Measurements from ENCODE around the gene S100PBP. TPM values are rescaled to one million over a fixed set of nuclear protein-coding genes. Genes with fewer than 3 reads are reported as not detected.

Gene S100PBP
- total RNA-seq, 4 donors from 2014 or later, result 14.9 to 24.1 (median 18.6) TPM

GRCh38 chr1:32817815-32818786 is 648 bp downstream of the S100PBP start:
- DNase-seq (ENCODE audit: extremely low spot score), result peak; percentile 93
- H3K27me3 ChIP-seq, result no peaks in the 10 kb centered on the region
- intact Hi-C loops (cut with DNase I), result no loop called here
- peak overlapping the region; percentile 93 to 100 (median 98) for H3K27ac ChIP-seq (replicated peaks in 1 of 4)
- peak; percentile 43 for TF ChIP-seq POLR2A (IDR thresholded peaks at IDR 0.05; ENCODE audit: low read depth)
- peak; percentile 41 for TF ChIP-seq EP300 (IDR thresholded peaks at IDR 0.05)
- TF ChIP-seq POLR2AphosphoS5 (IDR thresholded peaks at IDR 0.05), result peak; percentile 17 to 55
- no peak for TF ChIP-seq CTCF (IDR thresholded peaks at IDR 0.05)
- H3K36me3 ChIP-seq, result no peaks in the 10 kb centered on the region
- H3K4me1 ChIP-seq, result peaks cover 29 to 65% (median 62%) of the 10 kb centered on the region in 4 donors
- whole genome bisulfite sequencing, result 3% methylated on average over 28 of the region's 51 CpGs
- H3K9me3 ChIP-seq, result no peaks in the 10 kb centered on the region
- H3K4me3 ChIP-seq, result peak overlapping the region; percentile 80 to 97 (median 90)

GRCh38 chr1:32818804-32819541 is 1.5 kb downstream of the S100PBP start:
- TF ChIP-seq POLR2AphosphoS5 (IDR thresholded peaks at IDR 0.05) (no peak), CTCF (IDR thresholded peaks at IDR 0.05) (no peak), EP300 (IDR thresholded peaks at IDR 0.05) (no peak), POLR2A (IDR thresholded peaks at IDR 0.05; ENCODE audit: low read depth) (no peak)
- peak overlapping the region; percentile 80 to 97 (median 90) for H3K4me3 ChIP-seq

GRCh38 chr1:32825181-32825580 is 7.7 kb downstream of the S100PBP start:
- DNase-seq (ENCODE audit: extremely low spot score), result no peak
- no peak overlapping the region for H3K27ac ChIP-seq (replicated peaks in 1 of 4)
- H3K27me3 ChIP-seq, result no peaks in the 10 kb centered on the region
- peaks cover 0 to 8% (median 7%) of the 10 kb centered on the region in 4 donors for H3K4me1 ChIP-seq
- peaks cover 27 to 51% (median 48%) of the 10 kb centered on the region in 4 donors for H3K36me3 ChIP-seq
- H3K9me3 ChIP-seq, result no peaks in the 10 kb centered on the region
- 91% methylated on average over 3 of the region's 3 CpGs for WGBS
- TF ChIP-seq EP300 (IDR thresholded peaks at IDR 0.05) (no peak), POLR2A (IDR thresholded peaks at IDR 0.05; ENCODE audit: low read depth) (no peak), CTCF (IDR thresholded peaks at IDR 0.05) (no peak), POLR2AphosphoS5 (IDR thresholded peaks at IDR 0.05) (no peak)
- H3K4me3 ChIP-seq, result no peak overlapping the region
- intact Hi-C loops (cut with DNase I), result no loop called here

More at GRCh38 chr1:32818804-32819541, 1.5 kb downstream of the S100PBP start:
- no peaks in the 10 kb centered on the region for H3K9me3 ChIP-seq
- H3K4me1 ChIP-seq, result peaks cover 29 to 56% (median 53%) of the 10 kb centered on the region in 4 donors
- peak overlapping the region; percentile 93 to 100 (median 98) for H3K27ac ChIP-seq (replicated peaks in 1 of 4)
- WGBS, result 64% methylated on average over 11 of the region's 11 CpGs
- intact Hi-C loops (cut with DNase I), result no loop called here
- H3K27me3 ChIP-seq, result no peaks in the 10 kb centered on the region
- H3K36me3 ChIP-seq, result no peaks in the 10 kb centered on the region
- DNase-seq (ENCODE audit: extremely low spot score), result no peak

GRCh38 chr1:32828341-32828740 is 10.9 kb downstream of the S100PBP start:
- H3K27ac ChIP-seq (replicated peaks in 1 of 4), result no peak overlapping the region
- 91% methylated on average over 7 of the region's 7 CpGs for WGBS
- peaks cover 33 to 82% (median 79%) of the 10 kb centered on the region in 4 donors for H3K36me3 ChIP-seq
- DNase-seq (ENCODE audit: extremely low spot score), result no peak
- TF ChIP-seq EP300 (IDR thresholded peaks at IDR 0.05) (no peak), CTCF (IDR thresholded peaks at IDR 0.05) (peak in 1 of 3 experiments; percentile 11)
- no peak overlapping the region for H3K4me3 ChIP-seq
- no peaks in the 10 kb centered on the region for H3K27me3 ChIP-seq
- no peaks in the 10 kb centered on the region for H3K4me1 ChIP-seq
- intact Hi-C loops (cut with DNase I), result no loop called here
- no peaks in the 10 kb centered on the region for H3K9me3 ChIP-seq

All from esophagus muscularis mucosa (tissue), 4 donors.